OCI-LY3 (cell line): ENCODE measurements around the gene OR5K3.

ENCODE experiments used
- EZH2phosphoT487 ChIP-seq: fragments of 200-600 bp; shearing (Covaris generic); IDR thresholded peaks from 2 replicates; pipeline ENCODE4 v1.6.1; 2018; ENCODE audit warnings: antibody characterized with exemption, mixed run types, low read depth
- TF ChIP-seq, protein P1 (sequence below): fragments of 200-600, 300-600 bp; sonication (generic); IDR thresholded peaks from 2 replicates; pipeline ENCODE4 v1.5.1; 2014; ENCODE audit warnings: antibody characterized with exemption, low read length, low read depth

DNA sequence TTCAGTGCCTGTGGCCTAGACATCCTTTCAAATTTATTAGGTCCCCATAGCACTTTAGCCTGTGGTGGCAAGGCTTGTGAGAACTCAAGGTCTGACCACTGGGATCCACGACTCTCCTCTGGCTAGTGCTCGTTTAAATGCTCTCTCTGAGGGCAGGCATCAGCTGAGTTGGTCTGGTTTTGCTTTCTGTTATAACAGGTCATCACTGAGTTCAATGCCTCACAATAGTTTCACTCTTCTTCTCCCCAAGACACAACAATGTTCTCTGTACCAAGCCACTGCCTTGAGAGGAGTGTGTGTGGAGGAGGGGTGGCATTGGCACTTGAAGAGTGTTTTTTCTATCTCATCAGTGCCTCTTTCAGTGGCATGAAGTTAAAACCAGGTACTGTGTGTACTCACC, 29.2 kb upstream of the OR5K3 start:
- TF ChIP-seq, protein P1, sequence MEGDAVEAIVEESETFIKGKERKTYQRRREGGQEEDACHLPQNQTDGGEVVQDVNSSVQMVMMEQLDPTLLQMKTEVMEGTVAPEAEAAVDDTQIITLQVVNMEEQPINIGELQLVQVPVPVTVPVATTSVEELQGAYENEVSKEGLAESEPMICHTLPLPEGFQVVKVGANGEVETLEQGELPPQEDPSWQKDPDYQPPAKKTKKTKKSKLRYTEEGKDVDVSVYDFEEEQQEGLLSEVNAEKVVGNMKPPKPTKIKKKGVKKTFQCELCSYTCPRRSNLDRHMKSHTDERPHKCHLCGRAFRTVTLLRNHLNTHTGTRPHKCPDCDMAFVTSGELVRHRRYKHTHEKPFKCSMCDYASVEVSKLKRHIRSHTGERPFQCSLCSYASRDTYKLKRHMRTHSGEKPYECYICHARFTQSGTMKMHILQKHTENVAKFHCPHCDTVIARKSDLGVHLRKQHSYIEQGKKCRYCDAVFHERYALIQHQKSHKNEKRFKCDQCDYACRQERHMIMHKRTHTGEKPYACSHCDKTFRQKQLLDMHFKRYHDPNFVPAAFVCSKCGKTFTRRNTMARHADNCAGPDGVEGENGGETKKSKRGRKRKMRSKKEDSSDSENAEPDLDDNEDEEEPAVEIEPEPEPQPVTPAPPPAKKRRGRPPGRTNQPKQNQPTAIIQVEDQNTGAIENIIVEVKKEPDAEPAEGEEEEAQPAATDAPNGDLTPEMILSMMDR: no peak
- no peak for TF ChIP-seq EZH2phosphoT487
